CD14-positive monocyte (primary cell): ENCODE measurements around the gene CCNDBP1. TPM values are rescaled to one million over a fixed set of nuclear protein-coding genes. Genes with fewer than 3 reads are reported as not detected.
A peak's percentile ranks its signal among the peaks of the same experiment; 100 is the strongest.

Experiments
- DNase-seq, 3 donors: peaks; one replicate each; pipeline ENCODE4 v3.0.0-alpha.2; 2011 to 2022
- H2AFZ ChIP-seq: 2 replicates; pipeline ENCODE4 v1.6.0; 2012; ENCODE audit warnings: mild to moderate bottlenecking, low read depth, low read length, inconsistent platforms; ENCODE audit not compliant: insufficient read depth, poor library complexity, severe bottlenecking
- H3K27ac ChIP-seq, 2 donors: 1 replicate in 1 of 2; 2 replicates in 1 of 2; pipeline ENCODE4 v1.5.1; 2012 to 2013; ENCODE audit warnings: low read length in 2 of 2, control low read depth in 1 of 2, inconsistent platforms in 1 of 2, low read depth in 1 of 2, mild to moderate bottlenecking in 1 of 2
- H3K27me3 ChIP-seq, 2 donors: one replicate each; pipeline versions ENCODE4 v1.6.0 to v1.6.1; 2011 to 2013; ENCODE audit warnings: low read length in 2 of 2; ENCODE audit not compliant: control insufficient read depth in 2 of 2, insufficient read depth in 2 of 2
- H3K36me3 ChIP-seq, 2 donors: replicated peaks in 1 of 2; 1 replicate in 1 of 2; 2 replicates in 1 of 2; pipeline versions ENCODE4 v1.5.1 to v1.6.1; 2012 to 2013; ENCODE audit warnings: low read length in 2 of 2, control low read depth in 1 of 2, inconsistent platforms in 1 of 2, mild to moderate bottlenecking in 1 of 2; ENCODE audit not compliant: insufficient read depth in 2 of 2, control insufficient read depth in 1 of 2
- H3K4me1 ChIP-seq, 2 donors: 1 replicate in 1 of 2; 2 replicates in 1 of 2; pipeline versions ENCODE4 v1.5.1 to v1.6.1; 2012 to 2013; ENCODE audit warnings: low read length in 2 of 2, control low read depth in 1 of 2, inconsistent platforms in 1 of 2, mild to moderate bottlenecking in 1 of 2, moderate library complexity in 1 of 2; ENCODE audit not compliant: insufficient read depth in 2 of 2, control insufficient read depth in 1 of 2
- H3K4me2 ChIP-seq: replicated peaks from 2 replicates; pipeline ENCODE3; 2012; ENCODE audit warnings: low read length, moderate library complexity, mild to moderate bottlenecking; ENCODE audit not compliant: poor library complexity, severe bottlenecking; ENCODE audit errors: extremely low read depth
- H3K4me3 ChIP-seq, 3 experiments: fragments of 200-600 bp in 1 of 3; sonication (generic) in 1 of 3; replicated peaks in 1 of 3; 1 replicate in 2 of 3; 2 replicates in 1 of 3; pipeline ENCODE4 v1.5.1; 2011 to 2013; ENCODE audit warnings: low read length in 3 of 3, mild to moderate bottlenecking in 3 of 3, control low read depth in 2 of 3, low read depth in 2 of 3, inconsistent platforms in 1 of 3, moderate library complexity in 1 of 3
- H3K79me2 ChIP-seq: 2 replicates; pipeline ENCODE4 v1.6.0; 2012; ENCODE audit warnings: mild to moderate bottlenecking, control low read depth, inconsistent platforms, low read length, moderate library complexity; ENCODE audit not compliant: insufficient read depth
- H3K9ac ChIP-seq: 2 replicates; pipeline ENCODE4 v1.6.0; 2017; ENCODE audit warnings: low read length, mild to moderate bottlenecking; ENCODE audit not compliant: insufficient read depth, poor library complexity, severe bottlenecking
- H3K9me3 ChIP-seq, 2 donors: replicated peaks in 1 of 2; 1 replicate in 1 of 2; 2 replicates in 1 of 2; pipeline versions ENCODE4 v1.5.1 to v1.6.1; 2012 to 2013; ENCODE audit warnings: low read length in 2 of 2, control low read depth in 1 of 2; ENCODE audit not compliant: control insufficient read depth in 1 of 2, insufficient read depth in 1 of 2
- H4K20me1 ChIP-seq: 2 replicates; pipeline ENCODE4 v1.6.0; 2012; ENCODE audit warnings: mild to moderate bottlenecking, low read length, control low read depth, moderate library complexity; ENCODE audit not compliant: insufficient read depth
- H3K27ac Mint-ChIP-seq, 7 donors: one replicate each; pipeline ENCODE4 v1.8.0; 2020; ENCODE audit warnings: mild to moderate bottlenecking in 7 of 7, mixed read lengths in 7 of 7, moderate library complexity in 6 of 7, inconsistent platforms in 2 of 7
- H3K27me3 Mint-ChIP-seq, 3 donors: one replicate each; pipeline ENCODE4 v1.8.0; 2021 to 2022; ENCODE audit warnings: low read depth in 3 of 3, mild to moderate bottlenecking in 3 of 3, mixed read lengths in 3 of 3, moderate library complexity in 3 of 3, inconsistent platforms in 1 of 3
- H3K36me3 Mint-ChIP-seq, 2 donors: one replicate each; pipeline ENCODE4 v1.8.0; 2020; ENCODE audit warnings: mixed read lengths in 2 of 2, inconsistent platforms in 1 of 2, mild to moderate bottlenecking in 1 of 2
- H3K4me1 Mint-ChIP-seq: one replicate; pipeline ENCODE4 v1.8.0; 2020; ENCODE audit warnings: mild to moderate bottlenecking, mixed read lengths
- H3K4me3 Mint-ChIP-seq, 2 donors: one replicate each; pipeline ENCODE4 v1.8.0; 2020; ENCODE audit warnings: mild to moderate bottlenecking in 2 of 2, mixed read lengths in 2 of 2, moderate library complexity in 1 of 2
- H3K9me3 Mint-ChIP-seq, 7 donors: one replicate each; pipeline ENCODE4 v1.8.0; 2020 to 2022; ENCODE audit warnings: mixed read lengths in 7 of 7, mild to moderate bottlenecking in 6 of 7, moderate library complexity in 6 of 7, inconsistent platforms in 2 of 7
- WGBS: methylation state at CpG from one replicate; pipeline ENCODE4 v1.1.5; 2013; ENCODE audit warnings: missing lambda C conversion rate; ENCODE audit not compliant: insufficient coverage; 5-methylcytosine and 5-hydroxymethylcytosine counted together
- intact Hi-C, 2 donors: fragments of 100-400 bp; cut with micrococcal nuclease; formaldehyde crosslinking; loops; one replicate each; pipeline versions ENCODE4 v1.15.0 to v1.15.1; 2023
- polyA plus RNA-seq, 3 donors: library from polyadenylated mRNA; depleted of rRNA in 1 of 3; unstranded in 2 of 3; stranded (reverse) in 1 of 3; fragments of 300-500 nt in 2 of 3; fragments of >200 nt in 1 of 3; fragmentation: Illumina TruSeq in 2 of 3; gene quantifications; 1 replicate in 2 of 3; 2 replicates in 1 of 3; pipeline ENCODE4 v1.2.3, GENCODE V29; 2012 to 2021
- TF ChIP-seq, protein P1 (sequence below): fragments of 200-600 bp; IDR thresholded peaks from one replicate; pipeline ENCODE4 v1.8.0; 2022; ENCODE audit warnings: antibody characterized with exemption, mild to moderate bottlenecking

Gene CCNDBP1
- polyA plus RNA-seq, 3 donors, result 79.2 to 205 (median 196) TPM

DNA sequence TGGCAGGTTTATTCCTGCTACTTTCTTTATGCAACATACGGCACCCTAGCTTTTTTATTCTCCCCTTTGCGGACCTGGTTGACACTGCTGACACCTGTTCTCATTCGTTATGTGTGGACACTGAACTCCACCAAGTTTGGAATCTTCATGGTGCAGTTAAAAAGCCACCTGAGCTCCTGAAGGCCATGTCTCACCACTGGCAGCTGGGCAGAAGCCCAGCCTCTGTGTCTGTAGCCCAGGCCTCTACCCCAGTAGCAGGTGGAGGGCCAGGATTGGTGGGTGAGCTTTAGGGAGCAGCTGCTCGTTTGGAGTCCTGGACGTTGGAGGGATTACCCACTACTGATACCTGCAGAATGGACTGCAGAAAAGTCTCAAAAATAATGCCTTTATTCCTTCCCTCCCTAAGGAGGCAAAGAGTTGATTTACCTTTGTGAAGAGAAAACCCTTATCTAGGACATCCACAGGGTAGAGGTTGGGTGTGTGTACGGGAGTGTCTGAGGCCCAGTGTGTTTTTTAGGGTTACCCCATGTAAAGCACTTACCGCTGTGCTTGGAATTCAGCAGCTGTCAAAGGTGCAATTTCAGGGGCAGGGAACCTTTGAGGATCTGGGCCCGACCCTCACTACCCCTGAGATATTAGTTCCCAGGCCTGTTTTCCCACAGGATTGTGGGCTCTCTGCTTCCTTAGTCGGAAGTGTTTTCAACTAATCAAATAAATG is 637 bp upstream of the CCNDBP1 start:
- DNase-seq, result no peak
- Mint-ChIP-seq H3K27me3 (no peaks in the 10 kb centered on the region), H3K4me3 (peak overlapping the region in 1 of 2 donors; percentile 96), H3K27ac (peak overlapping the region; percentile 80 to 96 (median 92)), H3K4me1 (peaks cover 20% of the 10 kb centered on the region), H3K36me3 (peaks cover 39 to 53% of the 10 kb centered on the region in 2 donors), H3K9me3 (no peaks in the 10 kb centered on the region)
- Histone ChIP-seq H3K27me3 (no peaks in the 10 kb centered on the region), H4K20me1 (peaks cover 22% of the 10 kb centered on the region), H3K36me3 (peaks cover 33 to 66% of the 10 kb centered on the region in 2 donors), H3K4me3 (peak overlapping the region in 1 of 3 experiments; percentile 98), H3K4me2 (peak overlapping the region; percentile 95), H3K27ac (peak overlapping the region; percentile 79 to 89), H3K79me2 (peaks cover 33% of the 10 kb centered on the region), H3K9ac (peak overlapping the region; percentile 86), H3K9me3 (no peaks in the 10 kb centered on the region), H3K4me1 (peaks cover 8 to 19% of the 10 kb centered on the region in 2 donors), H2AFZ (peak overlapping the region; percentile 87)
- TF ChIP-seq, protein P1, sequence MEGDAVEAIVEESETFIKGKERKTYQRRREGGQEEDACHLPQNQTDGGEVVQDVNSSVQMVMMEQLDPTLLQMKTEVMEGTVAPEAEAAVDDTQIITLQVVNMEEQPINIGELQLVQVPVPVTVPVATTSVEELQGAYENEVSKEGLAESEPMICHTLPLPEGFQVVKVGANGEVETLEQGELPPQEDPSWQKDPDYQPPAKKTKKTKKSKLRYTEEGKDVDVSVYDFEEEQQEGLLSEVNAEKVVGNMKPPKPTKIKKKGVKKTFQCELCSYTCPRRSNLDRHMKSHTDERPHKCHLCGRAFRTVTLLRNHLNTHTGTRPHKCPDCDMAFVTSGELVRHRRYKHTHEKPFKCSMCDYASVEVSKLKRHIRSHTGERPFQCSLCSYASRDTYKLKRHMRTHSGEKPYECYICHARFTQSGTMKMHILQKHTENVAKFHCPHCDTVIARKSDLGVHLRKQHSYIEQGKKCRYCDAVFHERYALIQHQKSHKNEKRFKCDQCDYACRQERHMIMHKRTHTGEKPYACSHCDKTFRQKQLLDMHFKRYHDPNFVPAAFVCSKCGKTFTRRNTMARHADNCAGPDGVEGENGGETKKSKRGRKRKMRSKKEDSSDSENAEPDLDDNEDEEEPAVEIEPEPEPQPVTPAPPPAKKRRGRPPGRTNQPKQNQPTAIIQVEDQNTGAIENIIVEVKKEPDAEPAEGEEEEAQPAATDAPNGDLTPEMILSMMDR, result no peak
- intact Hi-C loops, result loop anchor here in 1 of 2 donors (5.0 kb wide), 1 partner anchor 77 kb away; the partner anchor contains the start of gene UBR1
- WGBS, result 89% methylated on average over 7 of the region's 9 CpGs

DNA sequence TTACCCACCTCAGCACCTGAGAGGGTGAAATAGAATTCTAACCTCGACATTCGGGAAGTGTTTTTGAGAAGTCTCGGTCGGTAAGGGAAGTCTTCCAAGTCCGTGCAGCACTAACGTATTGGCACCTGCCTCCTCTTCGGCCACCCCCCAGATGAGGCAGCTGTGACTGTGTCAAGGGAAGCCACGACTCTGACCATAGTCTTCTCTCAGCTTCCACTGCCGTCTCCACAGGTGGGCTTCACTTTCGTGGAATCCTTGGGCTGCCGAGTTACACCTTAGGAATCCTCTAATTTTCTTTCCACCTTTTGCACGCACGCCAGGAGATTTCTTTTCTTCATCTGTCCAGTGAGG is 775 bp downstream of the CCNDBP1 start:
- intact Hi-C loops, result loop anchor here in 1 of 2 donors (5.0 kb wide), 1 partner anchor 79 kb away; the partner anchor contains the start of gene UBR1
- TF ChIP-seq, protein P1, result peak; percentile 51
- H3K4me1 Mint-ChIP-seq, result peaks cover 20% of the 10 kb centered on the region

More for the DNA sequence above, 775 bp downstream of the CCNDBP1 start:
- H2AFZ ChIP-seq, result peak overlapping the region; percentile 87
- no peaks in the 10 kb centered on the region for H3K9me3 ChIP-seq
- H3K36me3 ChIP-seq, result peaks cover 41 to 67% of the 10 kb centered on the region in 2 donors
- H3K9ac ChIP-seq, result peak overlapping the region; percentile 86
- peak overlapping the region; percentile 89 to 96 (median 94) for H3K27ac Mint-ChIP-seq
- peaks cover 42 to 54% of the 10 kb centered on the region in 2 donors for H3K36me3 Mint-ChIP-seq
- H3K27me3 Mint-ChIP-seq, result no peaks in the 10 kb centered on the region
- peak overlapping the region; percentile 79 to 89 for H3K27ac ChIP-seq
- peak in 2 of 3 donors; percentile 14 for DNase-seq
- H3K27me3 ChIP-seq, result no peaks in the 10 kb centered on the region
- peaks cover 27% of the 10 kb centered on the region for H4K20me1 ChIP-seq
- peak overlapping the region; percentile 66 to 98 (median 97) for H3K4me3 ChIP-seq
- 0% methylated on average over 1 of the region's 13 CpGs for WGBS
- H3K9me3 Mint-ChIP-seq, result no peaks in the 10 kb centered on the region
- peak overlapping the region; percentile 95 for H3K4me2 ChIP-seq
- H3K4me3 Mint-ChIP-seq, result peak overlapping the region; percentile 96 to 98
- peaks cover 33% of the 10 kb centered on the region for H3K79me2 ChIP-seq
- H3K4me1 ChIP-seq, result peaks cover 8 to 19% of the 10 kb centered on the region in 2 donors
